GM19324 (cell line): ENCODE data around the gene CCDC102B.

Experiments
- ATAC-seq: cut with Tn5 transposase; IDR thresholded peaks from one replicate; pipeline ENCODE4 v1.9.1; 2021; ENCODE audit warnings: mild to moderate bottlenecking, moderate library complexity; ENCODE audit not compliant: unreplicated experiment, low FRiP score

CCDC102B gene

GRCh38 chr18:69044215-69044614 lies 246.3 kb downstream of the CCDC102B start:
- ATAC-seq: no peak

- no peak for ATAC-seq
Observed at GRCh38 chr18:69064063-69064462, 266.2 kb downstream of the CCDC102B start.

- ATAC-seq: no peak
Observed at GRCh38 chr18:69067048-69067447, 269.2 kb downstream of the CCDC102B start.

- no peak for ATAC-seq
Observed at GRCh38 chr18:69071680-69072079, 273.8 kb downstream of the CCDC102B start.

- ATAC-seq: no peak
Observed at GRCh38 chr18:69081846-69082245, 284.0 kb downstream of the CCDC102B start.

- ATAC-seq: no peak
Observed at GRCh38 chr18:69082499-69082898, 284.6 kb downstream of the CCDC102B start.

DNA sequence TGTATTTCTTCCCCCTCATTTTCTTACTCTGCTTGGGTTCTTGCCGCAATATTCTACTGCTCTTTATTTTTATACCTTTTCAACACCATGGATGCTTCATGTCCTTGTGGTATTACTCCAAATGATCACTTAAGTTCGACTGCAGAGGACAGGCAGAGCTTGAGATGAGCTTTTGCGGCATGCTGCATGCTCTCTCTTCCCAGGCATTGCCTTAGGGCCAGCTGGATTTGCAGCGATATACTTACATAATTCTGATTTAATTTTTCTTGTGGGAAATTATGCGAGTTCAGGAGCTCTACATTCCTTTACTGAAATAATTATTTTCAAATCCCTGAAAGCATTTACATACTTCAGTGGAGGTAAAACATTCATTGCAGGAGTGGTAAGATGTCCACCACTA lies 288.1 kb downstream of the CCDC102B start:
- no peak for ATAC-seq

DNA sequence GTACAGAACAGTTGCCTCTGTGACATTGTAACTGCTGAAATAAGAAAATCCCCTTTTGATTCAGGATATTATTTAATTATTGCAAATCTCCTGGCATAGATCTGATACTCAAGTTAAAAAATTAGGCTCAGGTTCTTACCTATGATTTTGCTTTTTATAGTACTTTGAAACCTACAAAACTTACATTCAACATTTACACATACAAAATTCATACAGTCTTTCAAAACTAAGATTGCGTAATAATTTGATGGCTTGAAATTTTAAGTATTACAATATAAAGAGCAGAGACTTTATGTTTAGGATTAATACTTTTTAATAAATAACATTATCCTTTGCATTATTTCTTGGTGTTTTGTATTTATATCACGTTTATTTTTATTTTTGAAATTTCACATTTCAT lies 291.1 kb downstream of the CCDC102B start:
- ATAC-seq: no peak

DNA sequence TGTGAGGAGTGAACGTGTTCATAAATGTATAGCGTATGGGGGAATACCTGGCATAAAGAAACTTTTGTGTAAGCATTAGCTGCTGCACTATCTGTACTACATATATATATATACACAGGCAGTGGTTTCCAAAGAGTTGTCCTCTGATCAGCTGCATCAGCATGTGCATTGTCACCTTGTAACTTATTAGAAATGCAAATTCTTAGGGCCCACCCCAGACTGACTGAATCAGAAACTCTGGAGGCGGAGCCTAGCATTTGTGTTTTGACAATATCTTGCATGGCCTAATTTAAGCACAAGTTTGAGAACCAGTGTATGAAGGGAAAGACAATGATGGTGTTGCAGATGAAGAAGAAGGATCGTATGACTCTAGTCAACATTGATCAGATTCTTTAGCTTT lies 299.5 kb downstream of the CCDC102B start:
- no peak for ATAC-seq

- ATAC-seq: no peak
Observed at GRCh38 chr18:69102959-69103358, 305.1 kb downstream of the CCDC102B start.
